Stimulated activated memory B cell treated with anti-CD40 and anti-IgM and Interleukin-4, amounts not matched to agents 10 μg/mL and 1 μg/mL and 100 μg/mL, for 72 hours (primary cell): Measurements from ENCODE around the gene RLF.

Experiments
- ATAC-seq: fragments of 150-1000 bp; cut with Tn5 transposase; 2 replicates; pipeline ENCODE4 v1.10.0; 2021
- H3K27ac Mint-ChIP-seq: one replicate; pipeline ENCODE4 v1.8.0; 2022; ENCODE audit warnings: mild to moderate bottlenecking, mixed read lengths
- H3K27me3 Mint-ChIP-seq: one replicate; pipeline ENCODE4 v1.8.0; 2022; ENCODE audit warnings: mixed read lengths
- H3K36me3 Mint-ChIP-seq: one replicate; pipeline ENCODE4 v1.8.0; 2022; ENCODE audit warnings: mixed read lengths
- H3K4me1 Mint-ChIP-seq: one replicate; pipeline ENCODE4 v1.8.0; 2022; ENCODE audit warnings: mixed read lengths
- H3K4me3 Mint-ChIP-seq: one replicate; pipeline ENCODE4 v1.8.0; 2022; ENCODE audit warnings: mild to moderate bottlenecking, moderate library complexity, mixed read lengths
- H3K9me3 Mint-ChIP-seq: one replicate; pipeline ENCODE4 v1.8.0; 2022; ENCODE audit warnings: mixed read lengths

RLF gene

GRCh38 chr1:40245686-40246085 is 84.5 kb downstream of the RLF start:
- no peak for ATAC-seq
- H3K36me3 Mint-ChIP-seq, result no peaks in the 10 kb centered on the region
- H3K27me3 Mint-ChIP-seq, result peaks cover 13% of the 10 kb centered on the region
- no peak overlapping the region for H3K27ac Mint-ChIP-seq
- H3K9me3 Mint-ChIP-seq, result no peaks in the 10 kb centered on the region
- H3K4me1 Mint-ChIP-seq, result peaks cover 14% of the 10 kb centered on the region
- no peak overlapping the region for H3K4me3 Mint-ChIP-seq

GRCh38 chr1:40247655-40248054 is 86.5 kb downstream of the RLF start, which contains the start of gene TMCO2:
Gene TMCO2, plus strand, starts transcription at chr1:40247937. Its CDS starts 57 bp downstream, at chr1:40247994.
- Mint-ChIP-seq H3K9me3 (no peaks in the 10 kb centered on the region), H3K4me3 (no peak within 1 kb of the TSS), H3K36me3 (no peaks in the 10 kb centered on the region), H3K27ac (no peak within 1 kb of the TSS), H3K4me1 (peaks cover 7% of the 10 kb centered on the region), H3K27me3 (peaks cover 13% of the 10 kb centered on the region)
- no peak for ATAC-seq

- H3K4me3 Mint-ChIP-seq, result no peak overlapping the region
- H3K36me3 Mint-ChIP-seq, result no peaks in the 10 kb centered on the region
- ATAC-seq, result no peak
- no peak overlapping the region for H3K27ac Mint-ChIP-seq
- peaks cover 13% of the 10 kb centered on the region for H3K27me3 Mint-ChIP-seq
- H3K9me3 Mint-ChIP-seq, result no peaks in the 10 kb centered on the region
- H3K4me1 Mint-ChIP-seq, result peaks cover 7% of the 10 kb centered on the region
These were observed 87.2 kb downstream of the RLF start for GRCh38 chr1:40248412-40248811.

GRCh38 chr1:40251456-40251855 is 90.3 kb downstream of the RLF start:
- H3K4me3 Mint-ChIP-seq, result no peak overlapping the region
- H3K27ac Mint-ChIP-seq, result no peak overlapping the region
- no peaks in the 10 kb centered on the region for H3K27me3 Mint-ChIP-seq

GRCh38 chr1:40252601-40253000 is 91.4 kb downstream of the RLF start:
- no peak overlapping the region for H3K27ac Mint-ChIP-seq
- no peaks in the 10 kb centered on the region for H3K9me3 Mint-ChIP-seq
- H3K4me1 Mint-ChIP-seq, result peaks cover 10% of the 10 kb centered on the region
- H3K27me3 Mint-ChIP-seq, result no peaks in the 10 kb centered on the region
- H3K36me3 Mint-ChIP-seq, result peaks cover 9% of the 10 kb centered on the region
- no peak overlapping the region for H3K4me3 Mint-ChIP-seq
- ATAC-seq, result no peak

More at GRCh38 chr1:40251456-40251855, 90.3 kb downstream of the RLF start:
- peaks cover 9% of the 10 kb centered on the region for H3K36me3 Mint-ChIP-seq
- H3K9me3 Mint-ChIP-seq, result no peaks in the 10 kb centered on the region
- no peak for ATAC-seq
- H3K4me1 Mint-ChIP-seq, result peaks cover 10% of the 10 kb centered on the region

GRCh38 chr1:40255231-40255630 is 94.0 kb downstream of the RLF start:
- no peak overlapping the region for H3K4me3 Mint-ChIP-seq
- no peaks in the 10 kb centered on the region for H3K9me3 Mint-ChIP-seq
- peaks cover 10% of the 10 kb centered on the region for H3K4me1 Mint-ChIP-seq
- ATAC-seq, result no peak
- no peak overlapping the region for H3K27ac Mint-ChIP-seq
- no peaks in the 10 kb centered on the region for H3K27me3 Mint-ChIP-seq
- H3K36me3 Mint-ChIP-seq, result peaks cover 11% of the 10 kb centered on the region

GRCh38 chr1:40256401-40257084 is 95.4 kb downstream of the RLF start:
- Mint-ChIP-seq H3K4me3 (peak overlapping the region; percentile 96), H3K27ac (peak overlapping the region; percentile 96), H3K9me3 (no peaks in the 10 kb centered on the region), H3K27me3 (no peaks in the 10 kb centered on the region), H3K4me1 (peaks cover 10% of the 10 kb centered on the region), H3K36me3 (peaks cover 24% of the 10 kb centered on the region)
- no peak for ATAC-seq

GRCh38 chr1:40257313-40257687 is 96.1 kb downstream of the RLF start:
- H3K27me3 Mint-ChIP-seq, result no peaks in the 10 kb centered on the region
- peak; percentile 11 for ATAC-seq
- H3K36me3 Mint-ChIP-seq, result peaks cover 31% of the 10 kb centered on the region

GRCh38 chr1:40257688-40258444 is 96.7 kb downstream of the RLF start, which contains the start of gene ZMPSTE24:
Gene ZMPSTE24, plus strand, starts transcription at chr1:40258236. Its CDS starts 36 bp downstream, at chr1:40258272.
- Mint-ChIP-seq H3K36me3 (peaks cover 37% of the 10 kb centered on the region), H3K27ac (peak within 1 kb of the TSS; percentile 96), H3K9me3 (no peaks in the 10 kb centered on the region), H3K4me3 (peak within 1 kb of the TSS; percentile 96), H3K27me3 (no peaks in the 10 kb centered on the region), H3K4me1 (peaks cover 15% of the 10 kb centered on the region)
- ATAC-seq, result peak; percentile 99

More at GRCh38 chr1:40257313-40257687, 96.1 kb downstream of the RLF start:
- H3K9me3 Mint-ChIP-seq, result no peaks in the 10 kb centered on the region
- H3K27ac Mint-ChIP-seq, result peak overlapping the region; percentile 96
- peak overlapping the region; percentile 96 for H3K4me3 Mint-ChIP-seq
- peaks cover 10% of the 10 kb centered on the region for H3K4me1 Mint-ChIP-seq

- Mint-ChIP-seq H3K36me3 (peaks cover 42% of the 10 kb centered on the region), H3K27ac (peak overlapping the region; percentile 96), H3K4me3 (peak overlapping the region; percentile 96)
These were observed 97.2 kb downstream of the RLF start for GRCh38 chr1:40258445-40258769.

GRCh38 chr1:40264354-40264781 is 103.2 kb downstream of the RLF start:
- Mint-ChIP-seq H3K36me3 (peaks cover 38% of the 10 kb centered on the region), H3K4me1 (peaks cover 10% of the 10 kb centered on the region), H3K4me3 (no peak overlapping the region), H3K27me3 (no peaks in the 10 kb centered on the region), H3K9me3 (no peaks in the 10 kb centered on the region), H3K27ac (no peak overlapping the region)
- ATAC-seq, result peak; percentile 34

More at GRCh38 chr1:40258445-40258769, 97.2 kb downstream of the RLF start:
- H3K27me3 Mint-ChIP-seq, result no peaks in the 10 kb centered on the region
- peaks cover 20% of the 10 kb centered on the region for H3K4me1 Mint-ChIP-seq
- H3K9me3 Mint-ChIP-seq, result no peaks in the 10 kb centered on the region
- no peak for ATAC-seq

- peaks cover 10% of the 10 kb centered on the region for H3K4me1 Mint-ChIP-seq
- ATAC-seq, result no peak
- H3K4me3 Mint-ChIP-seq, result no peak overlapping the region
- H3K9me3 Mint-ChIP-seq, result no peaks in the 10 kb centered on the region
- no peak overlapping the region for H3K27ac Mint-ChIP-seq
- H3K36me3 Mint-ChIP-seq, result peaks cover 41% of the 10 kb centered on the region
- no peaks in the 10 kb centered on the region for H3K27me3 Mint-ChIP-seq
These were observed 104.1 kb downstream of the RLF start for GRCh38 chr1:40265298-40265697.

GRCh38 chr1:40265919-40266318 is 104.7 kb downstream of the RLF start:
- Mint-ChIP-seq H3K27ac (no peak overlapping the region), H3K4me3 (no peak overlapping the region), H3K9me3 (no peaks in the 10 kb centered on the region), H3K27me3 (no peaks in the 10 kb centered on the region), H3K4me1 (peaks cover 10% of the 10 kb centered on the region), H3K36me3 (peaks cover 41% of the 10 kb centered on the region)
- ATAC-seq, result no peak

- peaks cover 10% of the 10 kb centered on the region for H3K4me1 Mint-ChIP-seq
- H3K4me3 Mint-ChIP-seq, result no peak overlapping the region
- no peak for ATAC-seq
- H3K27ac Mint-ChIP-seq, result no peak overlapping the region
- H3K27me3 Mint-ChIP-seq, result no peaks in the 10 kb centered on the region
- H3K36me3 Mint-ChIP-seq, result peaks cover 33% of the 10 kb centered on the region
- no peaks in the 10 kb centered on the region for H3K9me3 Mint-ChIP-seq
These were observed 105.8 kb downstream of the RLF start for GRCh38 chr1:40266786-40267535.

- Mint-ChIP-seq H3K27ac (no peak overlapping the region), H3K4me1 (peaks cover 13% of the 10 kb centered on the region), H3K36me3 (peaks cover 33% of the 10 kb centered on the region), H3K4me3 (no peak overlapping the region), H3K27me3 (no peaks in the 10 kb centered on the region), H3K9me3 (no peaks in the 10 kb centered on the region)
- no peak for ATAC-seq
These were observed 106.6 kb downstream of the RLF start for GRCh38 chr1:40267767-40268187.
